ENCODE results near the gene GEN1.

Gene GEN1, protein sequence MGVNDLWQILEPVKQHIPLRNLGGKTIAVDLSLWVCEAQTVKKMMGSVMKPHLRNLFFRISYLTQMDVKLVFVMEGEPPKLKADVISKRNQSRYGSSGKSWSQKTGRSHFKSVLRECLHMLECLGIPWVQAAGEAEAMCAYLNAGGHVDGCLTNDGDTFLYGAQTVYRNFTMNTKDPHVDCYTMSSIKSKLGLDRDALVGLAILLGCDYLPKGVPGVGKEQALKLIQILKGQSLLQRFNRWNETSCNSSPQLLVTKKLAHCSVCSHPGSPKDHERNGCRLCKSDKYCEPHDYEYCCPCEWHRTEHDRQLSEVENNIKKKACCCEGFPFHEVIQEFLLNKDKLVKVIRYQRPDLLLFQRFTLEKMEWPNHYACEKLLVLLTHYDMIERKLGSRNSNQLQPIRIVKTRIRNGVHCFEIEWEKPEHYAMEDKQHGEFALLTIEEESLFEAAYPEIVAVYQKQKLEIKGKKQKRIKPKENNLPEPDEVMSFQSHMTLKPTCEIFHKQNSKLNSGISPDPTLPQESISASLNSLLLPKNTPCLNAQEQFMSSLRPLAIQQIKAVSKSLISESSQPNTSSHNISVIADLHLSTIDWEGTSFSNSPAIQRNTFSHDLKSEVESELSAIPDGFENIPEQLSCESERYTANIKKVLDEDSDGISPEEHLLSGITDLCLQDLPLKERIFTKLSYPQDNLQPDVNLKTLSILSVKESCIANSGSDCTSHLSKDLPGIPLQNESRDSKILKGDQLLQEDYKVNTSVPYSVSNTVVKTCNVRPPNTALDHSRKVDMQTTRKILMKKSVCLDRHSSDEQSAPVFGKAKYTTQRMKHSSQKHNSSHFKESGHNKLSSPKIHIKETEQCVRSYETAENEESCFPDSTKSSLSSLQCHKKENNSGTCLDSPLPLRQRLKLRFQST

GRCh38 chr2:17753803-17754663, at the start of gene GEN1, which contains the start of gene SMC6:
Gene GEN1, plus strand, starts transcription at chr2:17754138. Its CDS starts 5,806 bp downstream, at chr2:17759944.
Gene SMC6, minus strand, starts transcription at chr2:17753810. Its CDS starts 7,864 bp downstream, at chr2:17745946.
- DNase-seq, result peak; percentile 88

DNA sequence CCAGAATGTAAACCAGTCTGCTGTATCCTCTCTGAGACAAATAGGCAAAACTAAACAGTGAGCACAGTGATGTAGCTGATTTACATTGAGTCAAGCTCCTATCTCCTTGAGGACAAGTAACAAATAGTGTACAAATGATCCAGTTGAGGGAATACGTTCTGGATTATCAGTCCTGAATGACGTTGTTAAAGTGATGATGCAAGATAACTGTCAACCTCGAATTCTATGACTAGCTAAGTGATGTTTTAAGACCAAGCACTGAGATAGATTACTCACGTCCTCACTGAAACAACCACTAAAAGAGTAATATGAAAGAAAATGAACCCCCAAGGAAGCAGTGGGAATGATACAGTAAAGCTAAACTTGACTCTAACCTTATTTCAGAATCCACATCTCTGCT, 47.1 kb upstream of the GEN1 start:
- DNase-seq, result no peak

- DNase-seq, result no peak
Observed at GRCh38 chr2:17708501-17708900, 45.4 kb upstream of the GEN1 start.

GRCh38 chr2:17709897-17710296, 44.0 kb upstream of the GEN1 start:
- no peak for DNase-seq

GRCh38 chr2:17710547-17711248, 43.2 kb upstream of the GEN1 start:
- DNase-seq, result no peak

DNA sequence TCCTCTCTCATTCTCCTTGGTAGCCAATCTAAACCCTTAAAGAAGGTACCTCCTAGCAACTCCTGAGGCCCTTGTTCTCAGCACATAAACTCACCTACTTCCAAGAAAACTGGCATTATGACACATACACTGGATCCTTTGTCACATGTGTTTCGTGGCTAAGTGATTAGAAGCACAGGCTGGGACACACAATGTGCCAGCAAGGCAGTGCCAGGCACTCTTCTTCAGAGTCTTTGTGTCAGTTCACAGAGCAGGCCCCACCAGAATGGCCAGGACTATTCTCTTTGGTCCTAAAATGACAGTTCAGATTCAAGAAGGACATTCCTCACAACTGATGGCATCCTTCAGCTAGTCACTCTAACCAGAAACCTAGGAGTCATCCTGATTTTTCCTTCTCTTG, 40.6 kb upstream of the GEN1 start:
- no peak for DNase-seq

GRCh38 chr2:17717666-17718065, 36.3 kb upstream of the GEN1 start:
- no peak for DNase-seq

GRCh38 chr2:17718689-17719088, 35.2 kb upstream of the GEN1 start:
- DNase-seq, result no peak

GRCh38 chr2:17719562-17720371, 34.2 kb upstream of the GEN1 start:
- DNase-seq, result no peak

- DNase-seq, result no peak
Observed at GRCh38 chr2:17728210-17728609, 25.7 kb upstream of the GEN1 start.

DNA sequence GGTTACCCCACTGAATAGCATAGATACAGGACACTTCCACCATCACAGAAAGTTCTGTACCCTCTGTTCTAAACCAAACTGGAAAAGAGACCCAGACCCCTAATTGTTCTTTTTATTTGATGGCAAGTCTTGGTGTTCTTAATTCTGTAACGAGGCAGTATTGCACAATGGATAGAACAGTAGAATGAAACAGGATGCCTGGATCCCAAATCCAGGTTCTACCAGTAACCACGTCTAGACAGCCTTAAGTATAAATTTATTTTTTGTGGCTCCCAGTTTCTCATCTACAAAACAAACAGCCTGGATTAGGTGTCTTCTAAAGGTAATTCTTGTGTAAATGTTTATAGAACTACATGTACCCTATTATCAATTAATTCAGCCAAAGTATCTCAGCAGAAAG, 24.1 kb upstream of the GEN1 start:
- DNase-seq, result no peak

DNA sequence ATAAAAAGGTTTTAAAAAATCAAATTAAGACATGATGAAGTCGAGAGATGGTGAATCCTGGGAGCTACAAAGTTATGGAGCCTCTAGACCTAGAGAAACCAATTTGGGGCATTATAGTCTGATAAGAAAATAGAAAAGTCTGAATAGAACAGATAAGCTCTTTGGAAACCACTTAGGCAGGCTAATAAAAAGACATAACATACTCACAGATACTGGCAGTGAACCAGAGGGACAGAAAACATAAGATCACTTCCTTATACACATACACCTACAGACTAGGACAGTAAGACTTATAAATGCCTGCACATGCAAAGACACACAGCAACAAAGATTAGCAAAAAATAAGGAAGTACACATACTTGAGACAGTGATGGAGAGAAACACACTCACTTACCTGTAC, 20.3 kb upstream of the GEN1 start:
- DNase-seq, result no peak

GRCh38 chr2:17735864-17736263, 18.1 kb upstream of the GEN1 start:
- DNase-seq, result no peak

DNA sequence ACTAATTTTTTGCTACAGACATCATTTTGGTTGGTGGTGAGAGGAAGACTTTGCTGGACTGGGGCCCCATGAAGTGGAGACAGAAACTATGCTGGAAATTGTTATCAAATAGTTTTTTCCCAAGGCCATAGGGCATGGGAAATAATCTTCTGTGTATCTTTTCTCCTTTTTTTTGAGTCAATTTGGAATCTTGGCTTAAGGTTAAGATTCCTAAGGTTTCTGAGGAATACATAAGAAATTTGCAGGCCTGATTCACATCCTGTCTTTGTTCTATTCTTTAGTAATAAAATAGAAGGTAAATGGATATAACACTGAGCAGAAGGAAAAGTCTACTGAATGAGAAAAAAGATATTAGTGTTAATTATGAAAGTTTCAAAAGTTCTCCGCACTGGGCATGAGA, 16.9 kb upstream of the GEN1 start:
- DNase-seq, result no peak

DNA sequence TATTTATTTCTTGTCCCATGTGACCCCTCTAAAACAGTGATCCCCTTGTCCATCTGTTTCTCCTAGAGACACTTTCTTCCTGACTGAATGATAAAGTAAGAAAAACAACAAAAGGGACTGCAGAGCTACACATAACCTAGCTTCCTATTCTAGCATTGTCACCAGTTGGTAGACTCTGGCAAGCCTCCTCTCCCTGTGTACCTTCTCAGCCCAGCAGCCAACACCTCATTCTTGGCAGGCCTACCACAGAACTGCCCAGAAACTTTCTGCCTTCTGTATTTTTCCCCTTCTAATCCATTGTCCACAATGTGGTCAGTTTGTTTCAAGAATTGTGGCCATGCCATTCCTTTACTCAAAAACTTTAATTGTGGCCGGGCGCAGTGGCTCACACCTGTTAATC, 13.7 kb upstream of the GEN1 start:
- no peak for DNase-seq

- DNase-seq, result no peak
Observed at GRCh38 chr2:17747684-17748452, 6.1 kb upstream of the GEN1 start.

DNA sequence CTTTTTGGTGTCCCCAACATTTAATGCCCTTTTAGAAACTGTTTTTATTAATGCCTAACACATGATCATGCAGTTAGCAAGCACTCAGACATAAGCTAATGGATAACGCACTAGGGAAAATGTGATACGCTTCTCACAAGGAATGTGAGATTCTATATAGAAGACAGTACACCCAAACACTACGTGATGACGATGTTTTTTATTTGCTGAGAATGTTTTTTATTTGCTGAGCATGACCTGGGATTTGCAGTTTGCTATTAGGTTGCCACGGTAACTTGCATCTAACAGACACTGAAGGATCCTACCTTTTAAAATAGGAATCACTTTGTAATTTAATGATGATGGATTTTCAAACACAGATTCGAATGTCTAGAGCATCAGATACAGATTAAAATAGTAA, 5.2 kb upstream of the GEN1 start:
- DNase-seq, result no peak

DNA sequence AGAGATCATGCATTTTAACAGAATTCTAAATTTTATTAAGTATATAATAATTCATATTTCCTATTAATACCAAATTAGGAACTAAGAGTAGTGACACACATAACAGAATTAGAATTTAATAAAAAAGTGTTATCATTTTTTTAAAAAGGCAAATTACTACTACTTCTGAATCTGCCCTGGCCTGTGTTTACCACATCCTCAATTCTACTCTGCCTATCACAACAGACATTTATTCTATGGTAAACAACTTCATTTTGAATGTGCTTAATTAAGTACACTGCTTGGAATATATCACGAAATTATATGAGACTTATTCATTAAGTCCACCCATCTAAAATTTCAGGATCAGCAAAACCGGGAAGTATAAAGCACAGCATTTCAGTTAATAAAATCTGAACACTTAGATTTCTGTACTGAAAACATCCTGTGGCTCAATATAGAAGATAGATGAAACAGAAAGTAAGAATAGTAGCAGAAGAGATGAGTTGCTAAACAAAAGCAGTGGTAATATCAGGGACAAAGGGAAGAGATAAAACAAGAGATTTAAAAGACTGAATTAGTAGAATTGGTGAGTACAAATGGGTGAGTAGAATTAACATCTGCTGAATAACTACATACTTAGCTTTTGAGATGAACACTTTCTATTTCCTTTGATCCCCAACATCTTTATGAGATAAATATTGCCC, 4.0 kb upstream of the GEN1 start:
- no peak for DNase-seq

GRCh38 chr2:17752246-17752645, 1.7 kb upstream of the GEN1 start:
- no peak for DNase-seq

All from activated gamma-delta T cell treated with Interleukin-2 at 50 U/mL for 16 hours (primary cell).